ENCODE measurements around the gene P2RX3.
A peak's percentile ranks its signal among the peaks of the same experiment; 100 is the strongest.

The P2RX3 gene

GRCh38 chr11:57338142-57338541 is at the start of gene P2RX3:
P2RX3 (plus strand) TSS chr11:57338352; CDS start chr11:57338551, 199 bp downstream.
- DNase-seq (ENCODE audit: low read depth): no peak

- peak; percentile 76 for DNase-seq (ENCODE audit: low read depth)
These were observed 49.2 kb upstream of the P2RX3 start for GRCh38 chr11:57288771-57289579.

GRCh38 chr11:57290288-57290687 is 47.9 kb upstream of the P2RX3 start:
- DNase-seq (ENCODE audit: low read depth): peak; percentile 77

DNA sequence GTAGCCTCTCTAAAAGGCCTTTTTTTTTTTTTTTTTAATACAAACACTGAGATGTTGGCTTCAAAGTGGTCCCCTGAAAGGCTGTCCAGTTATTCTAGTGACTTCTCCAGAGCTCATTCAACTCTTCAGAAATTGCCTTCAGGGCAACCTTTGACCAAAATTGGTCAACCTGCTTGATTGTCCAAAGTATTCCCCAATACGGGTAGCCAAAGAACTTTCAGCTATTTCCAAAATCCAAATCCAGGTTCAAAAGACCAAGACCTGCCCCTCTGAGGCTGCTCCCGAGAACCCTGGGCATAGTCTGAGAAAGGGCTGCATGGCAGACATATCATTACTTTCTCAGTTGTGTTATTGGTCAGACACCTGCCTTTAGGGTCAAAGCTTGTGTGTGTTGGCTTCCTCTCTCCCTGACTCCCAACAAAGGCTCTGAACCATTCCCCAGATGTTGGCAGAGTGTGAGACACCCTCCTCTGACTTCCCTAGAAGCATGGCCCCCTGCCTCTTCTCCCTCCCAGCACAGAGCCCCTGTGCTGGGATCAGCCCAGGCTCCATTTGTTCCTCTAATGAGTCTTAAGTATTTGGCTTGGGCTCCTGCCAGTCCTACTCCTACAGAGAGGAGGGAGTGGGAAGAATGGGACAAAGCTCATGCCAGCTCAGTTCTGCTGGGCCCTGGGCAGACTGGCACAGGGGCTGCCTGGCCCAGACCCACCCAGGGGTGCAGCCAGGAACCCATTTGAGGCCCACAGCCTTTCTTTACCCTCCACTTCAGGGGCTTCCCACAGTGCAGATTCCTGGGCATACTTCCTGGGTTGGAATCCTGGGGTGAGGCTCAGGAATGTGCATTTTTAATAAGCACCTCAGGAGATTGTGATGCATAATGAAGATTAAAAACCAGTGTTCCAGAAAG is 43.7 kb upstream of the P2RX3 start:
- peak; percentile 37 for DNase-seq (ENCODE audit: low read depth)

GRCh38 chr11:57296205-57296604 is 41.9 kb upstream of the P2RX3 start:
- peak; percentile 82 for DNase-seq (ENCODE audit: low read depth)

GRCh38 chr11:57297221-57297620 is 40.9 kb upstream of the P2RX3 start:
- no peak for DNase-seq (ENCODE audit: low read depth)

DNA sequence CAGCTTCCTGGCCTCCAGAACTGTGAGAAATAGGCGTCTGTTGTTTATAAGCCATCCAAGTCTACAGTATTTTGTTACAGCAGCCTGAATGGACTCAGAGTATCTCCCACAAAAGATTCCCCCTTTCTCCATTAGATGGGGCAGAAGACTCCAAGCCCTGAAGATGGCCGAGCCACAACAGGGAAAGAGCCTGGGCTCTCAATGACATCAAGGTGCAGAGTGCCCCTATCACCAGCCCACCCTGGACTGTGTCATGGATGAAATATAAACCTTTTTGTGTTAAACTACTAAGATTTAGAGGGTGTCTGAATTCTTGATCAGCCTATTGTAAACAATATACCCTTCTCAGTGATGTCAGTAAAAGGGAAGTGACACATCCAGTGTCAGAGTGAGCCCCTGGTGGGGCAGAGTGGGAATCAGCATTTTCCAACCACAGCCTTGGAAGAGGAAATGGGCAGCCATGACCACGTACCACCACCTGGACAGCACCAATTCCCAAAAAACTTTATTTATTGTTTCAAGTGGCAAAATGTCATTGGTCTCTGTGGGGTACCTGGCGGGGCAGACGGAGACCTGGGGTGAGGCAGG is 38.9 kb upstream of the P2RX3 start:
- no peak for DNase-seq (ENCODE audit: low read depth)

- no peak for DNase-seq (ENCODE audit: low read depth)
These were observed 37.4 kb upstream of the P2RX3 start for GRCh38 chr11:57300785-57301184.

- no peak for DNase-seq (ENCODE audit: low read depth)
These were observed 36.3 kb upstream of the P2RX3 start for GRCh38 chr11:57301711-57302423.

GRCh38 chr11:57302489-57302888 is 35.7 kb upstream of the P2RX3 start:
- no peak for DNase-seq (ENCODE audit: low read depth)

DNA sequence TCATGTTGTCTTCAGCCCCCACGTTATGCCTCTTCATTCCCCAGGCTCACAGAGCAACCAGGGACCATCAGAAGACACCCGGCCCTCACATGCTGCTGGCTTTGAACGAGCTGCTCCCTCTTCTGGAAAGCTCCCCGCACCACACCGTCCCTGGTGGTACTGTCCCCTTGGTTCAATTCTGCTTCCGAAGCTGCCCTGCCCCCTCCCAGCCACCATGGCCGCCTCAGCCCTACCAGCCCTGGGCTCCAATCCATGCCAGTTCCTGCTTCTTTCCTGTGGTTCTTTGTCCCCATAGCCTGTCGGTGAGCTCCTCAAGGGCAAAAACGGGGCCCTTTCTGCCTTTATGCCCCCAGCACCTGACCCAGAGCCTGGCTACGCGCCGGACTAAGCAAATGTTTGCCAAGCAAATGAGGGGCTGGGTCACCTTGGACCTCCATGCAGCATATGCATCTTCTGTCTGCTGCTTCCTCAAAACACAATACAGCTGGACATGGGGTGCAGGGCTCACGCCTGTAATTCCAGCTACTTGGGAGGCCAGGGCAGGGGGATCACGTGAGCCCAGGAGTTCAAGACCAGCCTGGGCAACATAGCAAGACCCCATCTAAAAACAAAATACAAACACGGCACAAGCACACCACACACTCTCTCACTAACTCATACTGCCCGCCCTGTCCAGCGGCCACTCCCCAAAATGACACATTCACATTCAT is 34.7 kb upstream of the P2RX3 start:
- DNase-seq (ENCODE audit: low read depth): no peak

DNA sequence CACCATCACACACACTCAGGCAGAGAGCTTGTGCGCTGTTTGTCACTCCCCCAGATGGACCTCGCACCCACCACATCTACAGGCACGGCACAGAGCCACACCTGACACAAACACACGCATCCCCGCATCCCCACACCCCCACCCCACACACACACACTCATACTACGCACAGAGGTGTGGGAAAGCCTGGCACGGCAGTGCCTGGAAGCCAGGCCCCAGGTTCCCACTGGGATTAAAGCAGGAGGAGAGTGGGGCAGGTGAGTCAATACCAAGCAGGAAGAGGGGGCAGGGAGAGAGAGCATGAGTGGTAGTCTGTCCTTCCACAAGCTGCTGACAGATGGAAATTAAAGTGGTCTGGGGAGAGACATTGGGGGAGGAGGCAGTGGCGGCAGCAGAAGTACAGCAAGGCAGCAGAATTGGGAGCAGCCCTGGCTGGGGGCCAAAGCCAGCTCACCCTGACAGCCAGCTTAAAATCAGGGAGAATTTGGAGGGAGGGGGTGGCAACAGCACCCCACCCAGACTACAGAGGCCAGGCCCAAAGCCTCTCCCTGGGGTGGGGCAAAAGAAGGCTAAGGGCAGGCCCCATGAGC is 34.1 kb upstream of the P2RX3 start:
- peak; percentile 82 for DNase-seq (ENCODE audit: low read depth)

DNA sequence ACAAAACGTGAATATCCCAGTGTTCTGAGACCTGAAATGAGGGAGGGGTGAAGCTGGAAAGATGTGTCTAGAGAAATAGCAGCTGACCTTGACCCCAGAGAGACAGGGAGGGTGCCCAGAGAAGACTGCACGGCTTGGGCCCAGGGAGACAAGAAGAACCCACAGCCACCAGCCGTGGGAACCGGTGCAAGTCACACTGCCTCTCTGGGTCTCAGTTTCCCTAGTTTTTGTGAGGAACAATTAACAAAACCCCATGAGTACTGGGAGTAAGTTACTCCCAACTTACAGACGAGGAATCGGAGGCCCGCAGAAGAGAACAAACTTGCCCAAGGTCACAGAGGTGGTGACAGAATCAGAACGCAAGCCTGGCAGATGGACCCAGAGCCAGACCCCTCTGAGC is 32.6 kb upstream of the P2RX3 start:
- DNase-seq (ENCODE audit: low read depth): no peak

DNA sequence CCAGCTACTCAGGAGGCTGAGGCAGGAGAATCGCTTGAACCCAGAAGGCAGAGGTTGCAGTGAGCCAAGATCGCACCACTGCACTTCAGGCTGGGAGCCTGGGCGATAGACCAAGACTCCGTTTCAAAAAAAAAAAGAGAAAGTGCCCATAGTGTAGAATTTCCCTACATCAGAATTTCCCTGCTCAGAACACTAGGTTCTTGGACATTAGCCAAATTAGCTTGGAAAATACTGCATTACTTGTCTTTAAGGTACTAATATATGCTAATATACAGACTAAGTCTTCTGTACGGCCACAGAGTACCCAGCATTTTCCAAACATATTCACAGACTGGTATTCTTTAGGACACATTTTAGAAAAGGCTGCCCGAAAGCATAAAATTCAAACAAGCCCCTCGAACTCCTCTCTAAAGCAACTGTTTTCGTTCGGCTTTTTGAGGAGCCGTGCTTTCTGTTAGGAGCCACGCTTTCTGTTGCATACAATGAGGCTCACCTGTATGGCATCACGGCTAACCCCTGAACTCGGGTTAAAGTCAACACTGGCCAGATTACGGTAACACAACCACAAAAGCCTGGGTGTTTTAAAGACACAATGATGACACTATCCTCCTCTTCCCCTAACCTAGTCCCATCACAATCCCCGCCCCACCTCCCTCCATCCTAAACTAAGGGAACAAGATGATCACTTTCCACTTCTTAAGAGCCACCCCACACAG is 31.8 kb upstream of the P2RX3 start:
- DNase-seq (ENCODE audit: low read depth): no peak

GRCh38 chr11:57306940-57307565 is 31.1 kb upstream of the P2RX3 start:
- no peak for DNase-seq (ENCODE audit: low read depth)

DNA sequence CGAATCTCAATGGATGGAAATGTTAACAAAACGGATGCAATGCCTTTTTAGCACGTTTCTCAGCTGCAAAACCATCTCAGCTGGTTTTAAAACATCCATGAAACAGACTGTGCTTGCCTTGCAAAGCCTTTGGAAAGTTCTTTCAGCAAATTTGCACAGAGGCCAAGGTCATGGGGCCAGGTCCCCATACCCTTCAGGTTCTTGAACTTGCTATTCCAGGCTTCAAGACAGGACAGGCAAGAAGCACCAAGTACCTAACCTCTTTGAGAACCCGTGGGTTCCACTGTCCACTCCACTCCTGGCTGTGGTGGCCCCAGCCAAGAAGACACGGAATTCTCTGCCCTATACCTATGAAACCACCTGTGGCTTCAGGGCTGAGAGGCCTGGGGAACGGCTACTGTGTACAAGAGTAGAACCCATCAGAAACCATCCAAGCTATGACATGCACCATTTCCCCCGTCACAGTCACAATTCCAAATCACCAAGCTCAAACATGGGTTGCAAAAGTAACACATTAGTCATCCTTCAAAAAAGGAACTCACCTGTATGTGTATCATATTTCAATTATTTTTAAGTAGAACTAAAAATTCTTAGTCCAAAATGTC is 30.4 kb upstream of the P2RX3 start:
- DNase-seq (ENCODE audit: low read depth): no peak

GRCh38 chr11:57308426-57309060 is 29.6 kb upstream of the P2RX3 start:
- no peak for DNase-seq (ENCODE audit: low read depth)

DNA sequence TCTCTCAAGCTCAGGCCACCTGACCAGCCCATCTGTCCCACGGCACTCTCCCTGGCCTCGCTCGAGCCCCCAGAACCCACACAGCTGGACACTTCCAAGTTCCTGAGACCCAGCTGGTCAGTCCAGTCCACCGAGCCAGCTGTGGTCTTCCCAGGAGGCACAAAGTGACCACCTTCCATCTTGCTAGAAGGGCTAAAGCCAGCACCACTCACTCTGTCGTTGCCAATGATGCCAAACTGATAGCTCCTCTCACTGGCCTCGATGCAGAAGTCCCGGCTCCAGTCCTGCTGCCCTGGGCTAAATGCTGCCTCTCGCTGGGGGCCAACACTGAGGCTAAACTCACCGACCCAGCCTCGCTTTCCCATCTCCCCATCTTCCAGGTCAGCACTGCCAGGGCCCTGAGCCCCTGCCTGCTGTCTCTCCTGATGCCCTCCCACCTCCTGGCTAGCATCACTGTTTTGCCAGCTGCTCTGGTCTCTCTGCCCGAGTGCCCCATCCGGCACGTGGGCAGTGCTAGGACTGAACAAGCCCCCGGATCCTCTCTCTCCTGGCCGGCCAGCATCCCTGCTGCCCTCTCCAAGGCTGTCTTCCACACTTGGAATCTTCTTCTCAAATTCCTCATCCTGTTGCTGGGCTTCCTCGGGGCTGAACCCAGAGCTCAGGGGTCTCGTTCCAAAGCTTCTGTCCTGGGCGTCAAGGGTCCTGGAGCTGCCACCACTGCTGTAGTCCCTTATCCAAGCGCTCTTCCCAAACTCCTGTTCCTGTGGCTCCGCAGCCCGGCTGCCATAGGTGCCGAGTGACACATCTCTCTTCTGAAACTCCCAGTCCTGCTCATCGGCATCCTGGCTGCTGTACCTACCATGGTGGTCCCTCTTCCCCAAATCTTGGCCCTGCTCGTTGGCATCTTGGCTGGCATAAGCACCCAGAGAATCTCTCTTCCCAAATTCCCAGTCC is 28.8 kb upstream of the P2RX3 start:
- no peak for DNase-seq (ENCODE audit: low read depth)
